GM18858 (cell line): Measurements from ENCODE around the gene HELLS.
A peak's percentile ranks its signal among the peaks of the same experiment; 100 is the strongest.
"Not testable (repeated sequence)": the region's sequence is repeated elsewhere in the genome, so short reads cannot be mapped to it uniquely, and the experiment has no call there.

Experiments
- ATAC-seq: cut with Tn5 transposase; IDR thresholded peaks from one replicate; pipeline ENCODE4 v1.9.1; 2021; ENCODE audit not compliant: unreplicated experiment

HELLS gene

DNA sequence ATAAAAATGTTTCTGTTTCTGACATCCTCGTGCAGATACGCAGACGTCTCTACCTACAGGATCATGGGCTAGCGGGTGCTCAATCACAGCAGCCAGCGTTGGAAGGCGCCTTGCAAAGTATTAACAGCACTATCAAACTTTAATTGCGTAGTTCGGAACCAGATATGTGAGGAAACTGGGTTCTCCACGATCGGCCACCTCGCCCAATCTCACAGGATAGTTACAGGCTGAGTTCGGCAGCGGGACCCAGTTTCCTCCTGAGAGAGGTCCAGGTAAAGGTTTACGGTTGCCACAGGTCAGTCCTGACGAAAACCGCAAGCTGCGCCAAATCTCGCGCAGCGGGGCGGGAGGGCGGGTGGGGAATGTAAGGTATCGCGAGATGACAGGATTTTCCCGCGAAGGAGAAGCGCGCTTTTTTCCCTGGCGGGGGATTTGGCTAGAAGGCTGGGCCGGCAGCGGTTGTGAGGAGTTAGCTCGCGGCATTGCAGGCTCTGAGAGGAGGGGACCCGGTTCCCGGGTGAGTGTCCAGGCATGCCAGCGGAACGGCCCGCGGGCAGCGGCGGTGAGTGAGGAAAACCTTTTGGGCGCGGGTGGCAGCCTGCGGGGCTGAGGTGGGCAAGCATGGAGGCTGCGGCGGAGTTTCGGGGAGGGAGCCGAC is at the start of gene HELLS:
HELLS (plus strand) TSS at position 398 of the 658 bp plus-strand sequence; CDS start at position 532, 134 bp downstream.
- peak; percentile 63 for ATAC-seq

DNA sequence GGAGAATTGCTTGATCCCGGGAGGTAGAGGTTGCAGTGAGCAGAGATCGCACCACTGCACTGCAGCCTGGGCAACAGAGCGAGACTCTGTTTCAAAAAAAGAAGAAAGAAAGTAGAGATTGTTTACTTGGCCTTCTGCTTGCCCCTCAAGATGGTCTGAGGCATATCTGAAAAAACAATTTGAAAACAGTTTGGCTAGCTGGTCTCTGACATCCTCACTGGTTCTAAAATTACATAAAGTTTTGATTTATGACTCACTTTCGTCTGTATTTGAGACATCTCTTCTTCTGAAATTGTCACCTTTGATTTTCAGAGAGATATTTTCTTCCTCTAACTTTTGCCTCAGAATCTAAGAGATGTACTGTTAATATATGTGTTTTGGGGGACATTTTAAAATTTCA is 49.6 kb upstream of the HELLS start:
- ATAC-seq = peak; percentile 73

DNA sequence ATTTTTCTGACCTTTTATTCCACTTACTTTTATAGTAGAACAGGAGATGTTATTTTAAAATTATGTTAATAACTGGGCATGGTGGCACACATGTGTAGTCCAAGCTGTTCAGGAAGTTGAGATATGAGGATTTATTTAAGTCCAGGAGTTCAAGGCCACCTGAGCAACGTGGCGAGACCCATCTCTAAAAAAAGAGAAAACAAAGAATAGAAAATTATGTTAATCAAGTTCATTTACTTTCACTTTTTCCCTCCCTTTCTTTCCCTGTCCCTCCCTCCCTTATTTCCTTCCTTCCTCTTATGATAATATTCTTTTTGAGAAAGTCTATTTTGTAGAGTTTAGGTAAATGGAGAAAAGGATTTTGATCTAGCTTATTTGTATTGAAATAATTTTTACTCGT is 48.9 kb upstream of the HELLS start:
- no peak for ATAC-seq

DNA sequence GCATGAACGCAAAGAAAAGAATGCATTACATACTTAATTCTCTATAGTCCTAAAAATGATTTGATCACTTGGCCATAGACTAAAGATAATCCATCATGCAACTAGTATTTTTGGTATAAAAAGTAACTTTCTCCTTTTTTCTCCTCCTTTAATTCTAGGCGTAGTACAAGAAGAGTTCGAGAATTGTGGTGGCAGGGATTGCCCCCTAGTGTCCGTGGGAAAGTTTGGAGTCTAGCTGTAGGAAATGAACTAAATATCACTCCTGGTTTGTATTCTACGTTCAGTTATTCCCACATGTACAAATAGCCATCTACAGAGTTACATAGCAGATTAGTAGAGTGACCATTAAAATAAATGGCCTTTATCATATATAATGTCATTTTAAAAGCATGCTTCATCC is 45.5 kb upstream of the HELLS start:
- no peak for ATAC-seq

DNA sequence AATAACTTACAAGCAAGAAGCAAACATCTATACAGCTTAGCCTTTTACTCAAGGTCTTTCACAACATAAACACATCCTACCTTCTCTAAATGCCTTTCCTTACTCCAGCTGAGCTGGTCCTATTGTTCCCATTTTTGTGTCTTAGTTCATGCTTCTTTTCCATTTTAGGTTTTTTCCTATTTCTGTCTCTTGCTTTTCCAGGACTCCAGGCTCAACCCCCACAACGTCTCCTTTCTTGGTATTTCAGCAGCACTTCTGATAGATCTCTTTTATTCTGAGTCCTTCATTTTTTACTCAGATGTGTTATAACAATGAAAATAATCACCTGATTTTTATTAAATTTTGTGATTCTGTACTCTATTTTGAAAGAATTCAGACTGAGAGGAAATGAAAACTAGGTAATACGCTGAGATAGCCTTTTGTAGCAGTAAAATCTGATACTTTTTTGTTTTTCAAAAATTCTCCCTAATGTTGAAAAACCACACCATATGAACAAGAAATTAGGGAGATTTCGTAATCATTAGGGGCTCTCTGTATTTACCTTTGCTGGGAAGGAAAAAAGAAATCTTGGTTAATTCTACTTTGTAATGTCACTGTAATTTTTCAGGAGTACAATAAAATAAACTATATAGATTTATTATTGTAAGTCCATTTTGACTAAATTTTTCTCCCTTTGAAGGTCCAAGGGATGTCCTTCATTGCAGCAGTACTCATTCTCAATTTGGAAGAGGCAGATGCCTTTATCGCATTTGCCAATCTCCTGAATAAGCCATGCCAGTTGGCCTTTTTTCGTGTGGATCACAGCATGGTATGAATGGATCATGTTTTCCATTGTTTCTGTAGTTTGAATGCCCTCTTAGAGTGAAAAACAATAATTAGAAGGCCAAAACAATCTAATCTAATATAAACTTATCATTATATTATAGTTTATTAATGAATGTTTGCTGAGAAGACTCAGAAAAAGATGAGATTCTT is 24.0 kb upstream of the HELLS start:
- no peak for ATAC-seq

DNA sequence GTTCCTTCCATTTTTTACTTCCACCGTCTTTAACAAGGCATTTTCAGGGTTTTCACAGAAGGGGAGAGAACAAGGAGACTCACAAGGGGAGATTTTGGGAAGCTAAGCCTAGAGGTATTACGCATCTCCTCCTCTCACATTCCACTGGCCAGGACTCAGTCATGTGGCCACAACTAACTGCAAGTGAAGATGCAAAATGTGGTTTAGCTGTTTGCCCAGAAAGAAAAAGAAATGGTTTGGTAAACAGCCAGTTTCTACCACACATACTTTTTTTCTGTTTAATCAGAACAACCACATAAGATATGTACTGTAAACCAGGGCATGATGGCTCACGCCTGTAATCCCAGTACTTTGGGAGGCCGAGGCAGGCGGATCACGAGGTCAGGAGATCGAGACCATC is 21.4 kb upstream of the HELLS start:
- ATAC-seq = no peak

DNA sequence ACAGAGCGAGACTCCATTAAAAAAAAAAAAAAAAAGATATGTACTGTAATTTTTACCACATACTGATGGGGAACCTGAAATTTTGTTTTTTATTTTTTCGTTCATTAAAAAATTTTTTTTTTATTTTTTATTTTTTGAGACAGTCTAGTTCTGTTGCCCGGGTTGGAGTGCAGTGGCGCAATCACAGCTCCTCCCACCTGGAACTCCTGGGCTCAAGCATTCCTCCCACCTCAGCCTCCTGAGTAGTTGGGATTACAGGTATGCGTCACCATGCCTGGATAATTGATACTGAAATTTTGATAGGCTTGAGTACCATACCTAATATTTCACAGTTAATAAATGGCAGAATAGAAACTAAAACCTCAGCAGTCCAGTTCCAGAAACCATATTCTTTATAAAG is 20.9 kb upstream of the HELLS start:
- no peak for ATAC-seq

DNA sequence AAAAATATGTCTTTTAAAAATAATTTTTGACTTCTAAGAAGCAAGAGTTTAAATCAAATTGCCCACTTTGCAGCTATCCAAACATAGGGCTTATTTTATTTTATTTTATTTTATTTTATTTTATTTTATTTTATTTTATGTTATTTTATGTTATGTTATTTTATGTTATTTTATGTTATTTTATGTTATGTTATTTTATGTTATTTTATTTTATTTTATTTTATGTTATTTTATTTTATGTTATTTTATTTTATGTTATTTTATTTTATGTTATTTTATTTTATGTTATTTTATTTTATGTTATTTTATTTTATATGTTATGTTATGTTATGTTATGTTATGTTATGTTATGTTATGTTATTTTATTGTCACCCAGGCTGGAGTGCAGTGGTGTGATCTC is 14.0 kb upstream of the HELLS start:
- not testable (repeated sequence) for ATAC-seq

DNA sequence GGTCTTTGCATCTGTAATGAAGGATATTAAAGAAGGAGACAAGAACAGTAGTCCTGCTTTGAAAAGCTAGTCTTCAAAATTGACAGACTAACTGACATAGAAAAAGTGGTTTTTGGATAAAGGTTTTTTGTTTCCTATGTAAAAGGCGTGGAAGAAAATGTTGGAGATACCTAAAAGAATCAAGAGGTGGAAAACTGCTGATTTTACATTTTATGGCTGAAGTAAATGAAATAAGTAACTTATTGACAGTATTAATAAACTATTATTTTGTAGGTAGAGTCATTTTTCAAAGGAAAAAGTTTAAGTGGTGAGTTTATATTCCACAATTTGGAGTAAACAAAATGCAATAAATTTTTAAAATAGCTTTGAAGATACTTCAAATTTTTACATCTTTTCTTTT is 12.6 kb upstream of the HELLS start:
- no peak for ATAC-seq

DNA sequence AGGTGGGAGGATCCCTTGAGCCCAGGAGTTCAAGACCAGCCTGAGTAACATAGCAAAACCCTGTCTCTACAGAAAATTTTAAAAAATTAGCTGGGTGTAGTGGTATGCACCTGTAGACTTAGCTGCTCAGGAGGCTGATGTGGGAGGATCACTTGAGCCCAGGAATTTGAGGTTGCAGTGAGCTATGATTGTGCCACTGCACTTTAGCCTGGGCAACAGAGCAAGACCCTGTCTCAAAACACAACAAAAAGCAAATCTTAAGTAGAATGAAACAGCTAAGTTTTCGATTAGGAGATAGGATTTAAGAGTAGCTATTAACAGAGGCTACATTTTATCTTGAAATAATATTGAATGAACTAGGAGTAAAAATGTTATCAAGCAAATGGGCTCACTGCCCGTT is 3.3 kb upstream of the HELLS start:
- ATAC-seq = not testable (repeated sequence)

DNA sequence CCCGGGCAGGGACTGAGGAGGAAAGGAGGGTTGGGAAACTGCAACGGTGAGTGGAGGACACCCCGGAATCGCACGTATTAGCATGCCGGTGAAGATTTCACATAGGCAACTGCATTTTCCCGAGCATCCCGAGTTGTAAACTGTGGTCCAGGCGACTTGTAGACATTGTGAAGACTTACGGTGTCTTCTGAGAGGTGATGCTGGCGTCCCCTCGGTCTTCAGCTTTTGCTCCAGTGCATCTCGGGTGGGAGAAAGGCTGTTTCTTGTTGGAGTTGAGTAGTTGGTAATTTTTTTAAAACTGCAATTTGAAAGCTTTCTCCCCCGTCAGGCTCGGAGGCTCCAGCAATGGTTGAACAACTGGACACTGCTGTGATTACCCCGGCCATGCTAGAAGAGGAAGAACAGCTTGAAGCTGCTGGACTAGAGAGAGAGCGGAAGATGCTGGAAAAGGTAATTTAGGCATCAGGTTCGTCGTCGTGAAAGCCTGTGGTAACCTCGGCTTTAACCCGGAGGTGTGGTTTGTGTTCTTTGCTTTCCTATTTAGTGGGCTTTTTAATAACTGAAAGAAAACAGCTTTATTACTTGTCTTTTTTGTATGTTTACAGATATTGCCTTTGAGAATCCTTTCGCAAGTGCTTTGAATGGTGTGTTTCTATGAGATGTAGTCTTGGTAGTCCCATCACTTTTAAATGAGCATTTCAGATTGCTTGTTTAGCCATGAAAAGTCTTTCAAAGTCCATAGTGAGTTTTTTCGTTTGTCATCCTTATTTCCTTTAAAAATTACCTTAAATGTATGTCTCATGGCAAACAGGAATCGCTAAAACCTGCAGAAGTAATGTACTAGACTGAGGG is 687 bp downstream of the HELLS start:
- ATAC-seq = peak; percentile 13

DNA sequence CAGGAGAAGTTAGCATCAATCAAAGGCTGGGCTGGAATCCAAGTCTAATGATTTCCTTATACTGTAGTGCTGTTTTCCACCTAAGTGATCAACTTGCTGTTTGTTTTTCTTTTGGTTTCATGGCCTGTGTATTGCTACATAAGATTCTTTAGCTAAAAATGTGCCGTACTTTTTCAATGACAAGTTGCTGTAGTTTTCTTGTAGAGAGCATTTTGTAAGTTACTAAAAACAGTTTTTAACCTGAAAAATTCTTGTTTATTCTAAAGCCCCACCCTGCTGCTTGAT is 1.3 kb downstream of the HELLS start:
- ATAC-seq = no peak

DNA sequence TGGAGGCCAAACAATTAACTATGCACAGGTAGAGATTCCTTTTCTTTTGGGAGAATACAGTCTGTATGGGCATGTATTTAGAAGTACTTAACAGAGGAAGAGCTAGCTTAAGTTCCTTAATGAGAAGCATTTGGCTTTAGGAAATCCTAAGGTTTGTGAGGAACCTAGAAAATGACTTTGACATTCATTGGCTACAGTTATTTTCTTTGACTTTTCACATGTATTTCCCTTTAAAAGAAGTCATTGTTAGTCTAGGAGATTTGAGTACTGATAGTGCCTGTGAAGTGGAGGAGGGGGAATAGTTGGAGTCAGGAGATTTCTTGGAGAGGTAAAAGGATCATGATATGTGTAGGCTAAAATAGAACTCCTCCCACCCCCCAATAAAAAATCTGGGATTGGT is 3.6 kb downstream of the HELLS start:
- ATAC-seq = no peak

DNA sequence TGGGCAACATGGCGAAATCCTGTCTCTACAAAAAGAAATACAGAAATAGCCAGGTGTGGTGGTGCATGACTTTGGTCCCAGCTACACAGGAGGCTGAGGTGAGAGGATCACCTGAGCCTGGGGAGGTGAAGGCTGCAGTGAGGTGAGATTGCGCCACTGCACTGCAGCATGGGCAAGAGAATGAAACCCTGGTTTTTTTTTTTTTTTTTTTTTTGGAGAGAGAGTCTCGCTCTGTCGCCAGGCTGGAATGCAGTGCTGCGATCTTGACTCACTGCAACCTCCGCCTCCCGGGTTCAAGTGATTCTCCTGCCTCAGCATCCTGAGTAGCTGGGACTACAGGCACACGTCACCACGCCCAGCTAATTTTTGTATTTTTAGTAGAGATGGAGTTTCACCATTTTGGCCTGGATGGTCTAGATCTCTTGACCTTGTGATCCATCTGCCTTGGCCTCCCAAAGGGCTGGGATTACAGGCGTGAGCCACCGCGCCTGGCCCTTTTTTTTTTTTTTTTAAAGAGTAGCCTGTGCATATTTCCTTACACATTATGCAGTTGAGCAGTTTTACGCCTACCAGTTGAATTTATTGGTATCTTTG is 22.2 kb downstream of the HELLS start:
- not testable (repeated sequence) for ATAC-seq

DNA sequence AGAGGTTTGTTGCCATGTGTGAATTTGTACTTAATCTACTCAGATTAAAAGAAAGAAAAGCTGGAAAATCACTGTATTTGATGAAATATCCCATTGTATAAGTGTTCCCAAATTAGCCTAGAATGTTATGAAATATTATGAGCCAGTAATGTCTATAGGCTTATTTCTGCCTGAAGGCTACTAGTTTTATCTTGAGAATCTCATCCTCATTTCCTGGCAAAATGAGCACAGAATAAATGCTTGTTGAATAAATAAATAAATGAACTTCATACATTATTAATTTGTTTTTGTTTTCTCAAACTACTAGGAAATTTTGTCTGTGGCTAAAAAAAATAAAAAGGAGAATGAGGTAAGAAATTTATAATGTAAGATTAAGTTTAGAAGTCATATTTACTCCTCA is 25.5 kb downstream of the HELLS start:
- no peak for ATAC-seq

DNA sequence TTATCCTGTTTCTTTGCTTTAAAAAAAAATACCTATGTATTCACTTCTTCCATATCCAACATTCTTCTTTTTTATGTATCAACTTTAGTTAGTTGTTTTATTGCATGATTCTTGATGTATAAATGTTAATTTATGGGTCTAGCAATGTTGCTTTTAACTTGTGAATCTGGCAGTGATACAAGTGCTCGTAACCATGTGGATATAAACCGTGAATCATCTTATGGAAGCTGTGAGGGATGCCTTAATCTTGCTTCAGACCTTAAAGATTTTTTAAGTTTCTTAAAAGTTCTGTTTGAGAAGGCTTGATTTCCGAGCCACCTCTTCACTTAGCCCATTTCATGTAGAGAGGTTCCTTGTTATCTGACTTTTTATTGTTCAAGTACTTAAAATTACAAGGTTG is 25.9 kb downstream of the HELLS start:
- no peak for ATAC-seq

DNA sequence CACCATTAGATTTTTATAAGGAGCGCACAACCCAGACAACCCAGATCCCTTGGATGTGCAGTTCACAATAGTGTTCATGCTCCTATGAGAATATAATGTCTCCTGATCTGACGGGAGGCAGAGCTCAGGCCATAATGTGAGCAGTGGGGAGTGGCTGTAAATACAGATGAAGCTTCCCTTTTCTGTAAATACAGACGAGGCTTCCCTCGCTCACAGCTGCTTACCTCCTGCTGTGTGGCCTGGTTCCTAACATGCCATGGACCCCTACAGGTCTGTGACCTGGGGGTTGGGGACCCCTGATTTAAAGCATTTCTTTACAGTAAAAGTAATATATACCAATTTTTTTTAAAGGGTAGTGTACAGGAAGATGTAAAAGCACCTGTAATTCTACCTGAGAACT is 33.2 kb downstream of the HELLS start:
- ATAC-seq = no peak

DNA sequence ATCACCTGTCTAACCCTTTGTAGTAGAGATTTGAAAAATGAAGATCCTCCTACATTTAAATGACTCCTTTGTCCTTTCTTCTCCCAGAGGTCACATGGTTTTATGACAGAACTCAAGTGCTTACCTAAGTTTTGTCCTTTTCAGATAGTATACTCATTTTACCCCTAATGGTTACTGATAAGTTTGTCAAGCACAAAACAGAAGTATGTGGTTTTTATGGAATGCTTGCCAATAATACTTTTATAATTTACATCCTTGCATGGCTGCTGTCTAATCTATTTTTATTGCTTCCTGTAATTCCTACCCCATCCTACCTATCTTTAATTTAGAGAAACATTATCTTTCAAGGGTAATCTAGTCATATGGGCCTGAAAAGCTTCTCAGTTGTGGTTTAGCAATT is 37.5 kb downstream of the HELLS start:
- no peak for ATAC-seq

DNA sequence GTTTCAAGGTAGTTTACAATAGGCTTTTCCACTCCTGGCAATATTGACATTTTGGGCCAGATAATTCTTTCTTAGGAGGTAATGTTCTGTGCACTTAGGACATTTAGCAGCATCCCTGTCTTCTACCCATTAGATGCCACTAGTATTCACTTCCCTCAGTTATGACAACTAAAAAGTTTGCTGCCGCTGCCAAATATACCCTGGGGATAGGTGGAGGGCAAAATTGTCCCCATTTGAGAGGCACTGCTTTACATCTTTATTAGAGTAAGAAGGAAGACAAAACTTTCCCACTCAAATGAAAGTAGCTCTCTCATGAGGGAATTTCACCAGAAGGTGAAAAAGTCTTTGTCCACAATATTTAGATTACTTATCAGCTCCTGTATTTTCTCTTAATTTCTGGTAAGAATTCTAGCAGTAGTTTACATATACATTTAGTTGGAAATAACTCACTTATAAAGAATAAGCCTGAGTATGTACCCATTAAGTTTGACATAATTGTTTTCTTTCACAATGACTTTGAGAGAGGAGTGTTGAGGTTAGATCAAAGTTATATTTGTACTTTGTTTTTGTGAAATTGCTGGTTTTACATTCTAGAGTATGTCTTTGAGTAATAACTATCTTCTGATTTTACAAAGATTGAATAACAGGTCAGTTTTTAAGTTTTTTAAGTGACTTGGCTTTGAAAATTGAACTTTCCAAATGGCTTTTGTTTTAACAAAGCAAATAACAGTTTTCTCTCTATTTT is 46.0 kb downstream of the HELLS start:
- peak; percentile 93 for ATAC-seq

DNA sequence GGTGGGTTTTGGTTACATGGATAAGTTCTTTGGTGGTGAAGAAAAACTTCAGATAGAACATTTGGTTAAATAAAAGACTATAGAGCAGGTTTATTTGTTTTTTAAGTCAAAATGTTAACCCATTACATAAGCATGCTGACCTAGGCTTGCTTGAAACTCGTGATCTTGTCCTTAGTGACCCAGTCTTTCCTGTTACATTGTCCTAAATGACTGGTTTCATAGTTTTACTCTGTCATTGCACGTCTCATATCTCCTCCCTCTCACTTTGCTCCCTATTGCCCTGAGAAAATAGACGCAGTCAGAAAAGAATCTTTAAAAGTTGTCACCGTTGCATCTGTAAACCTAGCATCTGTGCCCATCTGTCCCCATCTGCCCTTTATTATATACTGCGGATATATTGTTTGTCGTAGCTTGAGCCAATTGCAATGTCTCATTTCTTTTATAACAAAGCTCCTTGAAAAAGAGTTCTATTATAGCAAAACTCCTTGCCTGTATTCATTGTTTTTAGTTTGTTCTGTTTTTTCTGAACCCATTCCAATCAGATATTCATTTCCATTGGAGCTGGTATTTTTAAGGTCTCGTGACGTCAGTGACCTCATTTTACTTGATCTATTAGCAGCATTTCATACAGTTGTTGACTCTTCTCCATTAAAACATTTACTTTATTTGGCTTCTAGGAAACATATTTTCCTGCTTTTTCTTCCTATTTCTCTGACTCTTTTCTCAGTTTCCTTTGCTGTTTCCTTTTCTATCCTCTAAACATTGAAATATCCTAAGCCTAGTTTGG is 57.3 kb downstream of the HELLS start:
- no peak for ATAC-seq
